ENCODE measurements around the gene TAT.

The TAT gene

DNA sequence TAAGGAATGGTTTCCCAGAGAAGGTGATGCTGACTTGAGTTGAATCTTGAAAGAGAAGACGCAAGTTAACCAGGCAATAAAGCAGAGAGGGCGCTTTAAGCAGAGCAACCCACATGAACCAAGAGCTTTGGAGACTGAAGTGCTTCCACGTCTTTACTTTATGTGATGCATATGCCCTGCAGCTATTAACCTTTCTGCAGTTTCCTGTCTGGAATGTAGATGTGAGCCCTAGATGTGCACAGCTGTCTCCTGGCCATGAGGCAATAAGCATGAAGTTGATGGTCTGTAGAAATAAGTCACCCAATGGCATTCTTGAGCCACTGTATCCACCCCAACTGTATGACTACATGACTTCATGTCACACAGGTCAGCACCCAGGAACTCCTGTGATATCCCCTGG, 56.3 kb downstream of the TAT start:
- no peak overlapping the region for H3K4me3 ChIP-seq (replicated peaks in 1 of 2; ENCODE audit: low read depth in 2 of 2, low read length in 2 of 2)
- no peak for DNase-seq (ENCODE audit: low read depth in 2 of 2)
- TF ChIP-seq, protein P1, sequence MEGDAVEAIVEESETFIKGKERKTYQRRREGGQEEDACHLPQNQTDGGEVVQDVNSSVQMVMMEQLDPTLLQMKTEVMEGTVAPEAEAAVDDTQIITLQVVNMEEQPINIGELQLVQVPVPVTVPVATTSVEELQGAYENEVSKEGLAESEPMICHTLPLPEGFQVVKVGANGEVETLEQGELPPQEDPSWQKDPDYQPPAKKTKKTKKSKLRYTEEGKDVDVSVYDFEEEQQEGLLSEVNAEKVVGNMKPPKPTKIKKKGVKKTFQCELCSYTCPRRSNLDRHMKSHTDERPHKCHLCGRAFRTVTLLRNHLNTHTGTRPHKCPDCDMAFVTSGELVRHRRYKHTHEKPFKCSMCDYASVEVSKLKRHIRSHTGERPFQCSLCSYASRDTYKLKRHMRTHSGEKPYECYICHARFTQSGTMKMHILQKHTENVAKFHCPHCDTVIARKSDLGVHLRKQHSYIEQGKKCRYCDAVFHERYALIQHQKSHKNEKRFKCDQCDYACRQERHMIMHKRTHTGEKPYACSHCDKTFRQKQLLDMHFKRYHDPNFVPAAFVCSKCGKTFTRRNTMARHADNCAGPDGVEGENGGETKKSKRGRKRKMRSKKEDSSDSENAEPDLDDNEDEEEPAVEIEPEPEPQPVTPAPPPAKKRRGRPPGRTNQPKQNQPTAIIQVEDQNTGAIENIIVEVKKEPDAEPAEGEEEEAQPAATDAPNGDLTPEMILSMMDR (IDR thresholded peaks at IDR 0.05; ENCODE audit: low read depth, low read length): no peak
